ENCODE data around the gene SORT1. TPM values are rescaled to one million over a fixed set of nuclear protein-coding genes. Genes with fewer than 3 reads are reported as not detected.

Gene SORT1
- 37.2 and 69.5 TPM in 2 replicates for total RNA-seq

DNA sequence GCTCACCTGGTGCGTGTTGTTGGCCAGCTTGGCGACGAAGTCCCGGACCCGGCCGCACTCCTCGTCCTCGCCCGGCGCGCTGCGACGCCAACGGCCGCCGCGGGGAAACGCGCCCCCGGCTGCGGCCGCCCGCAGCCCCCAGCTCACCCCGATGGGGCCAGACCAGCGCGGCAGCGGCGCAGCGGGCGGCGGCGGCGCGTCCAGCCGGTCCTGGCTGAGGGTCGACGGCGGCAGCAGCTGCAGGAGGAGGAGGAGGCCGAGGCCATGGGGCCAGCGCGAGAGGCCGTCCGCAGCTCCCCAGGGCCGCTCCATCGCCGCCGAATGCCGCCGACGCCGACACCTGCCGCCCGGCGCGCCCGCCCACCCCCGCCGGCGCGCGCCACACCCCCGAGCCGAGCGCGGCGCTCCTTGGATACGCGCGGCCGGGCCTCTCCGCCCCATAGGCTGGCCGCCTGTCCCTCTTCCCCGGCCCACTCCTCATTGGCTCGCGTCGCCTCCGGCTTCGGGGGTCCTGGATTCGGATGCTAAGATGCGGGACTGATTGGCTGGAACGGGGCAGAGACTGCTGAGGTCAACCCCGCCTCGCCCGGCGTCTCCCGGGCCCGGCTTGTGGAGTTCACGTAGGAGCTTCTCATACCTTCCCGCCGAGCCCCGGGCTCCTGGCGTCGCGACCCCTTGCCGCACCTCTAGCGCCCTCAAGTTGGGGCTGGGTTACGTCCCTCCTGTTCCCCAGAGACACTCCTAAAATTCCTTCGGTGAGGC is at the start of gene SORT1:
Gene SORT1, minus strand, starts transcription at position 338 of the 762 bp plus-strand sequence. Its CDS starts 26 bp downstream, at position 312.

DNA sequence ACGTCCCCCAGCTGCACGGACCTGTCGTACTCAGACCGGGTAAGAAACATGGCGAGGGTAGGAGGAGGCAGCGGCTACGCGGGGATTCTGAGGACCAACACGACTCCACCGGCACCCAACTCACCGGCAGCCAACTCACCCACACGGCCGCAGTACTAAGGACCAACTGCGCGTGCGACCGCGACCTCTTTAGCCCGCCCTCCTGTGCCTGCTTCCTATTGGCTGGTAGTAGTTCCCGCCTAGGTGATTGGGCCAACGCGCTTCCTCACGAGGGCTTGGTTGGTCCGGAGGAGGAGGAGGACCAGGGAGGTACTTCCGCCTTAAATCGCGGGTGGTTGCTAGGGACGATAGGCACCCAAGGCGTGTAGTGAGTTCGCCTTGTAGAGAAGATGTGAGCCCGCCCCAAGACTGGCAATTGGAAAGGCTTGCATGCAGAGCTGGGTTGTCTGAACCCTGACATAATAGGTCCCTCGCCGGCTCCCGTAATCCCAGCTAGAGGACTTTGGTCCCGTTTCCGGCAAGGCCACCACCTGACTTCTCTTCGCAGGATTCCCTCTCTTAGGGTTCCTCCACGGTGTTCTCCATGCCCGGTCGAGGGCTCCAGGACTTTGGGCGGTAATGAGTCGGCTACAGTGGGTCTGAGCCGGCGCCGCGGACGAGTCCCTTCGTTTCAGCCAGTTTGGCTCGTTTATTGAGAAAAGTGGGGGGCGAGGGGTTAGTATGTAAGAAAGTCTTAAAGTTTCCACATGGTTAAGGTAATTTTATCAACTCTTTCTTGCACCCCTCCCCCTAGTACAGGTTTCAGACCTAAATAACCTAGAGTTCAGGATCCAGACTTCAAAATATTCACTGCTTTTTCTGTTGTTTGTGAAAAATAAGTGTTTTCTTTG is 28.8 kb upstream of the SORT1 start, which contains the start of gene PSMA5:
Gene PSMA5, minus strand, starts transcription at position 168 of the 890 bp plus-strand sequence. Its CDS starts 118 bp downstream, at position 50.

DNA sequence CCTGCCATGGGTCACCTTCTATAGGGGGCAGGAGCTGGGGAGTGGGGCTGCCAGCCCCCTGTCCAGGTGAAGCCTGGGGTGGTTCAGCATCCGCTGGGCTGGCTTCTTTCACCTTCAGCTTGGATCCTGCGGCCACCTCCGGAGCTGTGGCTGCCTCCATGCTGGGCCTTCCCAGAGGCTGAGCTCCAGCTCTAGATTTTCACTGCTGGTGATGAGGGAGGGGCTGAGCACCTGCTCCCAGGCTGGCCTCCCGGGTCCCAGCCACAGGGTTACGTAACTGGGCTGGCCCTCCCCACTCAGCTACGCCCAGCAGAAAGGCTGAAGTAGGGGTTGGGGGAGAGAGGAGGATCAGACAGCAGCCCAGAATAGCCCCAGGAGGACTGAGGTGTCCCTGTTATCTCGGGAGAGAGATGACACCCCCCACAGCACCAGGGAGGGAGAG is 90.9 kb downstream of the SORT1 start, which contains the start of gene MYBPHL:
Gene MYBPHL, minus strand, starts transcription at position 180 of the 442 bp plus-strand sequence. Its CDS starts 20 bp downstream, at position 160.

DNA sequence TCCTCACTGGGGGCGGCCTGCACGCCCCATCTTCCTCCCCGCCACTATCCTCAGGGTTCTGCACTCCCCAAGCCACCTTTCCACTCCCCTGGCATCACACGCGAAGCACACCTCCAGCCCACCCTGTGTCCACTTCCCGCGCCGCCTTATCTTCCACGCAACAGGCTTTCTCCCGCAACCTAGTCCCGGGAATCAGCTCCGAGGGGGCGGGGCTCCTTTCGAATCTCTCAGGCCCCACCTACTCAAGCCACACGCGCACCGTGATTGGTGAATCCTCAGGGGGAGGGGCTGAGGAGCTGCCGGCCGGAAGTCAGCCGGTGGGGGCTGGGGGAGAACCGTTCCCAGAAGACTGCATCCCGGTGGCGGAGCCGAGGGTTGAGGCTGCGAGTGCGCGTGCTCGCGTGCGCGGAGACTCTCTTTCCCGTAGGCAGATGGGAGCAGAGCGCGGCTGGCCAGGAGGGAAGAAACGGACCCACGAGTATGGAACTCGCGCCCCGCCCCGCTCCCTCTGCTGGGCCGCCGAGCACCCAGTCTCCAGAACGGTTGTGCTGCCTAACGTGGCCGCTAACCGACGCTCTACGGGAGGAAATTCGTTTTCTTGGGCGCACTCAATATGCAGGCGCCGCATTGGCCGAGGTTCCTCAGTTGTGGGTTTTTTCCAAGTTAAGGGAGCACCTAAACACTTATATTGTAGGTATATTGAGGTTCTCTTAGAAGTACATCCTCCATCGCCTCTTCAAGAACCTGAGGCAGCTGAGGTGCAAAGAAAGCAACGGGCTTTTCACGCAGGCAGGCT is 114.6 kb downstream of the SORT1 start, which contains the start of gene PSRC1:
Gene PSRC1, minus strand, starts transcription at position 194 of the 796 bp plus-strand sequence.

Other genes starting within 250 kb of the SORT1 start
- 178 and 180 TPM in 2 replicates for gene SARS1, start 184.0 kb downstream of the SORT1 start, total RNA-seq
- gene CELSR2, start 148.4 kb downstream of the SORT1 start, total RNA-seq = 12.9 and 51.5 TPM in 2 replicates
- 6.5 and 50.8 TPM in 2 replicates for gene PSRC1, start 114.8 kb downstream of the SORT1 start, total RNA-seq
- gene MYBPHL, start 90.9 kb downstream of the SORT1 start, total RNA-seq = not detected in 2 replicates
- 27.8 and 35.8 TPM in 2 replicates for gene PSMA5, start 28.5 kb upstream of the SORT1 start, total RNA-seq
- gene SYPL2, start 68.6 kb upstream of the SORT1 start, total RNA-seq = 0.13 TPM in 1 of 2 replicates, not detected in the other
- 4.4 and 4.9 TPM in 2 replicates for gene ATXN7L2, start 86.0 kb upstream of the SORT1 start, total RNA-seq
- gene CYB561D1, start 96.2 kb upstream of the SORT1 start, total RNA-seq = 7.2 and 8.6 TPM in 2 replicates
- 0.65 and 2.4 TPM in 2 replicates for gene AMIGO1, start 111.8 kb upstream of the SORT1 start, total RNA-seq
- gene GPR61, start 142.0 kb upstream of the SORT1 start, total RNA-seq = not detected in 2 replicates
- gene GNAI3, start 150.7 kb upstream of the SORT1 start, total RNA-seq = 5.2 and 8.0 TPM in 2 replicates
- 0.16 TPM in 1 of 2 replicates, not detected in the other for gene GNAT2, start 221.7 kb upstream of the SORT1 start, total RNA-seq
- gene AMPD2, start 221.9 kb upstream of the SORT1 start, total RNA-seq = 59.5 and 63.1 TPM in 2 replicates